Activated naive CD4-positive, alpha-beta T cell treated with anti-CD3 and anti-CD28 coated beads, Interleukin-2, amount 50 U/mL, for 16 hours (primary cell): ENCODE results near the gene NET1.
"Not testable (repeated sequence)": the region's sequence is repeated elsewhere in the genome, so short reads cannot be mapped to it uniquely, and the experiment has no call there.

Experiments
- DNase-seq: peaks from one replicate; pipeline ENCODE4 v3.0.0-alpha.2; 2020

The NET1 gene, protein sequence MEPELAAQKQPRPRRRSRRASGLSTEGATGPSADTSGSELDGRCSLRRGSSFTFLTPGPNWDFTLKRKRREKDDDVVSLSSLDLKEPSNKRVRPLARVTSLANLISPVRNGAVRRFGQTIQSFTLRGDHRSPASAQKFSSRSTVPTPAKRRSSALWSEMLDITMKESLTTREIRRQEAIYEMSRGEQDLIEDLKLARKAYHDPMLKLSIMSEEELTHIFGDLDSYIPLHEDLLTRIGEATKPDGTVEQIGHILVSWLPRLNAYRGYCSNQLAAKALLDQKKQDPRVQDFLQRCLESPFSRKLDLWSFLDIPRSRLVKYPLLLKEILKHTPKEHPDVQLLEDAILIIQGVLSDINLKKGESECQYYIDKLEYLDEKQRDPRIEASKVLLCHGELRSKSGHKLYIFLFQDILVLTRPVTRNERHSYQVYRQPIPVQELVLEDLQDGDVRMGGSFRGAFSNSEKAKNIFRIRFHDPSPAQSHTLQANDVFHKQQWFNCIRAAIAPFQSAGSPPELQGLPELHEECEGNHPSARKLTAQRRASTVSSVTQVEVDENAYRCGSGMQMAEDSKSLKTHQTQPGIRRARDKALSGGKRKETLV

DNA sequence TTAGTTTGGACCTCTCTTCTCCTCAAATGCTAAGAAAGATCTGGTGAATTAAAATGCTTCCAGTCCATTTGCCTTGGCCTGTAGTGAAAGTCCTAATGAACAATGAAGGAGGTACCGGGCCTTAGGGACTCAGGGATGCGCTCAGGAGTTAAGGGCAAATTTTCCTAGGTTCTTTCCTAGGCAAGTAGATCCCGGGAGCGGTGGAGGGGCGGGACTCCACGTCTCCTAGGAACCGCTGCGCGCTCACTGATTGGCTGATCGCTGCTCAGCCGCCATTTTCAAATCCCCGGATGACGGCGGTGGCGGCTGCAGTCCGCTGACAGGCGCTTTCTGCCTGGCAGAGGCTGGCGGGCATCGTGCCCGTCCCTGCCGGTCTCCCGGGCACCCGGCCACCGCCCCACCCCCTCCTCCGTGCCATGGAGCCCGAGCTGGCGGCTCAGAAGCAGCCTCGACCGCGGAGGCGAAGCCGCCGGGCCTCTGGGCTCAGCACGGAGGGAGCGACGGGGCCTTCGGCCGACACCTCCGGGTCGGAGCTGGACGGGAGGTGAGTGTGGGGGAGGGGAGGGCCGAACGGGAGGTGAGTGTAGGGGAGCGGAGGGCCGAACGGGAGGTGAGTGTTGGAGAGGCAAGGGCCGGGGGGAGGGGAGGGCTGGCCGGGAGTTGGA lies at the start of gene NET1:
TSS of gene NET1 (plus strand) at position 281 of the 665 bp plus-strand sequence. CDS start at position 417, 136 bp downstream.
- peak; percentile 68 for DNase-seq

DNA sequence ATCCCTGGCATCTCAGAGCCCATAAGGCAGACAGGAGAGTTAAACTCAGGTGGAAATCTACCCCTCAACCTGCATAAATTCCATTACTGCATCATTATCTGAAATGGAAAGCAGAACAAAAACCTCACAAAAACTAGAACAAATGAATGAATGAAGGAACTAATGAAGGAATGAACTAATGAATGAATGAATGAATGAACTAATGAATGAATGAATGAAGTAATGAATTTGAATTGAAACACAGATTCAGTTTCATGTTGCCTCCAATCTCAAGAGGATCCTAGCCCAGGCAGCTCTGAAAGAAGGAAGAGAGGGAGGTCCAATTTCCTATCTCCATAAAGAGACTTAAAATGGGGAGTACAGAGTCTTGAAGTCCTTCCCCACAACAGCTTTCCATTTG lies 49.5 kb upstream of the NET1 start:
- no peak for DNase-seq

- no peak for DNase-seq
Measured at GRCh38 chr10:5364374-5364773, 48.0 kb upstream of the NET1 start.

DNA sequence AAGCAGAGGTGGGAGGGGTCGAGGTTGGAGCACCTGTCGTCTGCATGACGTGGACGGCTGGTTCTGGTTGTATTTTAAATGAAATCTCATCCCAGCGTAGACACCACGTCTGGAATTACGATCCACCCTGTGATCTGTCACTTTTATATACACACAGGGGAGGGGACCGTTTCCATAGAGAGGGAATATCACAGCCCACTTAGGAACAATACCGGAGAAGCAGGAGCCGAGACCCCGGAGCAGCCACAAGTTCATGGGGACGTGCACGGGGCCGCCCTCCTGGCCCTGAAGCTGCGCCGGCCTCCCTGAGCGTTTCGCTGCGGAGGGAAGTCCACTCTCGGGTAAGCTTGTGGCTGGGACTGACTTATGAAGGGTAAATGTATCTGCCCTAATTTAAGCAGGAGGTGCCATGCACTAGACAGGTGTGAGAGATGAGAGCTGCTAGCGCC lies 47.4 kb upstream of the NET1 start, which contains the start of gene UCN3:
TSS of gene UCN3 (plus strand) at position 77 of the 449 bp plus-strand sequence. CDS start 8,755 bp downstream, outside the sequence.
- no peak for DNase-seq

DNA sequence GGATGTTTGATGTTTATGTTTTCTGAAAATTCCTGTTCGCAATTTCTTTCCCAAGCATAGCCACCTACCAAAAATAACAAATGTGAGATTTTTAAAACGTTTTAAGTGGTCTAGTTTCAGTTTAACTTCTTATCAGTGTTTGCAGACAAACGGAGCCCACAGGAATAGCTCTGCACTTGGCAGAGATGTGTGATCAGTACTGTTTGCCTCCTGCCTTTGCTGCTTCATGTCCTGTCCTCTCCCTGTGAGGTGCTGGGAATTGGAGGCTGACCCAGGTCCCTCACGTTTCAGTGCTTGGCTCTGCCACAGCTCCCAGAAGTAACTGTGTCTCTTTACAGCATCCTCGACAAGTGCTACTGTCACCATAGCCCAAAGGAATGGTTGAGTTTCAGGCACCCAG lies 46.4 kb upstream of the NET1 start:
- DNase-seq = no peak

GRCh38 chr10:5369362-5370158 lies 42.8 kb upstream of the NET1 start:
- DNase-seq = no peak

- DNase-seq = no peak
Measured at GRCh38 chr10:5370493-5371352, 41.6 kb upstream of the NET1 start.

- DNase-seq = no peak
Measured at GRCh38 chr10:5373307-5373706, 39.0 kb upstream of the NET1 start.

DNA sequence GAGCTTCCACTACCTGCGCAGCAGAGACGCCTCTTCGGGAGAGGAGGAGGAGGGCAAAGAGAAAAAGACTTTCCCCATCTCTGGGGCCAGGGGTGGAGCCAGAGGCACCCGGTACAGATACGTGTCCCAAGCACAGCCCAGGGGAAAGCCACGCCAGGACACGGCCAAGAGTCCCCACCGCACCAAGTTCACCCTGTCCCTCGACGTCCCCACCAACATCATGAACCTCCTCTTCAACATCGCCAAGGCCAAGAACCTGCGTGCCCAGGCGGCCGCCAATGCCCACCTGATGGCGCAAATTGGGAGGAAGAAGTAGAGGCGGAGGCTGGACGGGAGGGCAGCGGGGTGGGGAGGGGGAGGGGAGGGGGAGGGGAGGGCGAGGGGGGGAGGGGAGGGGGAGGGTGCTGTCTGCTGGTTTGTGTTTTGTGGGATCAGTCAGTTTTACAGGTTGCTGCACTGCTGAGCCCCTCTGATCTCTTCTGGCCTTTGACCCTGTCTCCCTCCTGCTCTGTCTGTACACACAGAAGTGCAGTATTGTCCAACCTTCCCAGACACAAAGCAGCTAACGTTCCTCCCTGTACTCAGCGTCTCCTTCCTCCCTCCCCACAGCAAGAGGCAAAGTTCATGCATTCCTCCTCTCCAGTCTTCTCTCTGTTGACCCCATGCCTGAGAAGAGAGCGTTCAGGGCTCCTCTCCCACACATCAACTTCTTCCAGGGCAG lies 38.3 kb upstream of the NET1 start:
- no peak for DNase-seq

DNA sequence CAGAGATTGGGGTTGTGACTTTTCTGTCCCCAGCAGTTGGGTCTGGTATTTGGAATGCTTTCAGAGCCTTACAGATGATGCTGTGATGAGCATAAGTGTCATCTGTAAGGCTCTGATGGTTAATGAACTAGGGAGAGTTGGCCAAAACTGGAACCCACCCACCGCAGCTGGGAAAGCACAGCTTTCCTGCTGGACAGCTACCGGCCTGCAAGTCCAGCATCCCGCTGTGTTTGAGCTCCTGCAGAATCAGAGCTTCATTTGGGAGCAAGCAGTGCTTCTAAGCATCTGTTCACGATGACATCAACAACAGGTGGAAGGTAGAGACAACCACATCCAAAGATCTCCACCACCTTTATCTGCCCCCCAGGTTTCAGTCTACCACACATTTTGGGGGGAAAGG lies 35.9 kb upstream of the NET1 start:
- DNase-seq = no peak

DNA sequence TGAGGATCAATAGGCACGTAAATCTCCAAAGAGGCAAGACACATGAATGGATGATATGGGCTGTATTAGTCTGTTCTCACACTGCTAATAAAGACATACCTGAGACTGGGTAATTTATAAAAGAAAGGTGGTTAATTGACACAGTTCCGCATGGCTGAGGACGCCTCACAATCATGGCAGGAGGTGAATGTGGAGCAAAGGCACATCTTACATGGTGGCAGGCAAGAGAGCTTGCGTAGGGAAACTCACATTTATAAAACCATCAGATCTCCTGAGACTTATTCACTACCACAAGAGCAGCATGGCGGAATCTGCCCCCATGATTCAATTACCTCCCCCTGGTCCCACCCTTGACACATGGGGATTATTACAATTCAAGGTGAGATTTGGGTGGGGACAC lies 33.2 kb upstream of the NET1 start:
- DNase-seq = not testable (repeated sequence)

DNA sequence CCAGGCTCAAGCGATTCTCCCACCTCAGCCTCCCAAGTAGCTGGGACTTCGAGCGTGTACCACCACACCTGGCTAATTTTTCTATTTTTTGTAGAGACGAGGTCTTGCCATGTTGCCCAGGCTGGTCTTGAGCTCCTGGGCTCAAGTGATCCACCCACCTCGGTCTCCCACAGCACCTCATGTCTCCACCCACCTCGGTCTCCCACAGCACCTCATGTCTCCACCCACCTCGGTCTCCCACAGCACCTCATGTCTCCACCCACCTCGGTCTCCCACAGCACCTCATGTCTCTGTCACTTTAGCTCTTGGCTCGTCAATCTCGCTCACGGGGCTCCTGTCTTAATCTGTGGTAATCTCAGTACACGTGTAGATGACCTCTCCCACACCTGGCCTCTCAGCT lies 32.0 kb upstream of the NET1 start:
- DNase-seq = not testable (repeated sequence)

- no peak for DNase-seq
Measured at GRCh38 chr10:5381187-5381586, 31.2 kb upstream of the NET1 start.

DNA sequence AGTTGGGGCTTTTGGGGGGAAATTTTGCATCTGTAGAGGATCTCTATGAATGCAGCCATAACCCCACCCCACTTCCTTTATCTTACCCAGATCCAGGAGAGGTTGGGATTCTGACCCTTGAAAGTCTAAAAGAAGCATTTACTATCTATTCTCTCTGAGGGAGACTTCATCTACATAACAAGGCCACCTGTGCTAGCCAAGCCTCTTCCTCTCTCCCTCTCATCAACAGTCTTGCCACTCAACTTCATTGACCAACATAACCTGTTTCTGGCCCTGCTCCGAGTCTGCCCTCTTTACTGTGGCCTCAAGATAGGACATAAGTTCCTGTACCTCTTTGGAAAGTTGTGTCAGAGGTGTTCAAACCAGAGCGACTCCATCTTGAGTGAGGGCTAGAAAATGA lies 27.1 kb upstream of the NET1 start:
- no peak for DNase-seq

DNA sequence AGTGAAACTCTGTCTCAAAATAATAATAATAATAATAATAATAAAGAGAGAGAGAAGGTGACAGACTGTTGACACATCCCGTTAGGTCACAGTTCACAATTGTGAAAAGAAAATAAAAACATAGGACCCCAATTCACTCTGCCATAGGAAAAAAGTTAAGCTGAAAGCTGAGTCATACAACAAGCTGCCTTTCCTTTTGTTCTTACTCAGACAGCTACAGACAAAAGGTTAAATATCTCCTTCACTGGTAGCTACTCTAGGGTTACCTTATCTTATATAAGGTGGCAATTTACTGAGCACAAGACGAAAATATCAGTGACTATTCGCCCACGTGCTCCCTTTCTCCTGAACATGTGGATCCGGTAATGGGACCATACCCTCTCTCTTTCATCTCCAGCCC lies 25.2 kb upstream of the NET1 start:
- no peak for DNase-seq

DNA sequence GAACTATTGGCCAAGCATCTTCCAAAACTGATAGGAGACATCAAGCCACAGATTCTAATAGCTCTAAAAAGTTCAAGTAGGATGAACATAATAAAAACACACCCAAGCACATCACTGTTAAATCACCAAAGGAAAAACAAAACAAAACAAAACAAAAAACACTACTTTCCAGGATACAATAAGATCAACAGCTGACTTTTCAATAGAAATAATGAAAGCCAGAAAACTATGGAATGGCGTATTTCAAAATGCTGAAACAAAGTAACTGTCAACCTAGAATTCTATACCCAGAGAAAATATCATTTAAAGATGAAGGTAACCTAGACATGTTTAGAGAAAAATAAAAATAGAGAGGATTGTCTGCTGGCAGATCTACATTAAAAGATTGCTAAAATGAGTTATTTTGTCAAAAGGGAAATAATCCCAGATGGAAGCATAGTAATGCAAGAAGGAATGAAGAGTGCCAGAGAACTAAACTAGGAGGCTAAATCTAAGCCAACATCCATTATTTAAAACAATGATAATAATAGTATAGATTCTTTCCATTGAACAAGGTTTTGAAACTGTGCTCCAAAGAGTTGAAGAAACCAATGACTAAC lies 21.7 kb upstream of the NET1 start:
- no peak for DNase-seq

DNA sequence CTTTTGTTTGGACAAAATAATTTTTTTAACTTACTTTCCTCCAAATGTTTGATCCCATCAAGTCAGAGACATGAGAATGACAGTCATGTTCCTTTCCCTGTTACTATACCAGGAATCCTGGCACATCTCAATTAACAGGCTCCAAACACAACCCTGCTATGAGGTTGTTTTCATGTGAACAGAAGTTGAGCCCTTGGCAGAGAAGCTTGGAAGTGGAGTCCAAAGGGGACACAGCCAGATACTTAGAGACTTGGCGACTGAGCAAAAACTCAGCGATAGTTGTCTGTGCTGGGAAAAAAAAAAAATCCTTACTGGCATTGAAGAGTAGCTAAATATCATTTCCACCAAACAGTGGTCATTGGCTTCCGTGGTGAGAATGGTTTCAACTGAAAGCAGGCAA lies 20.6 kb upstream of the NET1 start:
- DNase-seq = no peak

DNA sequence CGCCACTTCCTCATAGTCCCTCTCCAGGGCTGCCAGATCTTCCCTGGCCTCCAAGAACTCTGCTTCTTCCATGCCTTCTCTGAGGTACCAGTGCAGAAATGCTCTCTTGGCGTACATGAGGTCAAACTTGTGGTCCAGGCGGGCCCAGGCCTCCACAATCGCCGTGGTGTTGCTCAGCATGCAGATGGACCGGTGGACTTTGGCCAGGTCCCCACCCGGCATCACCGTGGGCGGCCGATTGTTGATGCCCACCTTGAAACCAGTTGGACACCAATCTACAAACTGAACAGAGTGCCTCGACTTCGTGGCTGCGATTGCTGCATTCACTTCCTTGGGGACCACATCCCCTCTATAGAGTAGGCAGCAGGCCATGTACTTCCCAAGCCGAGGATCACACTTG lies 18.8 kb upstream of the NET1 start:
- no peak for DNase-seq

- DNase-seq = no peak
Measured at GRCh38 chr10:5395168-5395567, 17.2 kb upstream of the NET1 start.

DNA sequence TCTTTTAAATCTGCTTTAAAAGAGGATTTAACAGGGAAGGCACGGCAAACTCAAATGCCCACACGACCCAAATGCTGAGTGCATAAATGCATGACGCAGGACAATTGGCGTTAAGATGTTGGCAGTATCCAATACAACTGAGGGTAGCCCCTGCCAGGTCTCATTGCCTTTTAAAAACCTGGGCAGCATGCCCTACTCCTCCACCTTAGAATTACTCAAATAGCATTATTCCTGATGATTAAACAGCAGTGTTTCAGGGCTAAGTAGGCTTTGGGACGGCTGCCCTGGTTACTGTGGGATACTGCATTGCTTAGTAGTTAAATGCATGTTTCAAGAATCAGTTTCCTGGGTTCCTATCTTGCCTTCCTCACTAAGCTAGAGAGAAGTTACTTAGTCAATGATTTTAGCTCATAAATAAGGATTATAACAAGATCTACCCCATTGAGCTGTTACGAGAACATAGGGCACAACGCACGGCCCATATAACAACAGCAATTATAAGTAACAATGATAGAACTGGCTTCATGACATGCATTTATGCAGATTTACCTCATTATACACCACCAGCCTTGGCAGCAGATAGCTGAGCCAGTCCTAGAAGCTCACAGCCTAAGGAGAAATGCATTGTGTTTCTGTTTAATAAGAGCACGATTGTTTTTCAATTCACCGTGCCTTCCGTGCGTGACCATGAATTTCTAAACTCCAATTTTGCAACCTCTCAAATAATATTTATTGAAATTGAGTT lies 15.6 kb upstream of the NET1 start:
- DNase-seq = no peak
